Psoas muscle (tissue), 8 donors: Measurements from ENCODE around the gene ERFL. TPM values are rescaled to one million over a fixed set of nuclear protein-coding genes. Genes with fewer than 3 reads are reported as not detected.

Experiments
- ATAC-seq, 4 donors: fragments of 200-7000 bp; cut with Tn5 transposase; one replicate each; pipeline ENCODE4 v1.9.1; 2020; ENCODE audit warnings: moderate library complexity in 3 of 4, mild to moderate bottlenecking in 2 of 4
- DNase-seq, 2 donors: peaks; one replicate each; pipeline ENCODE4 v3.0.0-alpha.2; 2020
- H3K27ac ChIP-seq: fragments of 200-600 bp; one replicate; pipeline ENCODE4 v1.8.0; 2022
- H3K27me3 ChIP-seq, 3 donors: fragments of 200-600 bp in 1 of 3; one replicate each; pipeline versions ENCODE4 v1.6.1 to v1.8.0; 2013 to 2022; ENCODE audit warnings: low read length in 2 of 3, mild to moderate bottlenecking in 2 of 3, moderate library complexity in 1 of 3; ENCODE audit not compliant: insufficient read depth in 3 of 3
- H3K36me3 ChIP-seq, 2 donors: fragments of 200-600 bp in 1 of 2; one replicate each; pipeline versions ENCODE4 v1.6.1 to v1.8.0; 2013 to 2022; ENCODE audit warnings: low read depth in 1 of 2, mild to moderate bottlenecking in 1 of 2, moderate library complexity in 1 of 2; ENCODE audit not compliant: insufficient read depth in 1 of 2
- H3K4me1 ChIP-seq: fragments of 200-600 bp; one replicate; pipeline ENCODE4 v1.8.0; 2022
- H3K4me3 ChIP-seq: fragments of 200-600 bp; one replicate; pipeline ENCODE4 v1.8.0; 2022; ENCODE audit warnings: mild to moderate bottlenecking
- H3K9me3 ChIP-seq: fragments of 200-600 bp; one replicate; pipeline ENCODE4 v1.8.0; 2022
- WGBS, 3 donors: extraction: QIAGEN DNeasy Blood & Tissue Kit; methylation state at CpG; one replicate each; pipeline versions ENCODE4 v1.1.6 to v1.1.7; 2013; 5-methylcytosine and 5-hydroxymethylcytosine counted together
- intact Hi-C, 2 donors: fragments of 100-400 bp; cut with DNase I; formaldehyde crosslinking; loops; one replicate each; pipeline versions ENCODE4 v1.11.0 to v1.14.2; 2022
- polyA plus RNA-seq, 3 donors: library from polyadenylated mRNA; stranded (reverse); fragments of 200-250 nt; gene quantifications; one replicate each; pipeline ENCODE4 v1.2.3, GENCODE V29; 2013
- total RNA-seq, 4 donors: library from RNA; stranded (reverse); fragmentation: NEBNext Ultra II Directional in 2 of 4; extraction: Animal tissue kit (Norgen Biotek cat#: 25700) in 2 of 4; gene quantifications; one replicate each; pipeline versions ENCODE4 v1.2.1 to v1.2.4, GENCODE V29; 2021 to 2023
- TF ChIP-seq, protein P1 (sequence below): fragments of 200-600 bp; IDR thresholded peaks from one replicate; pipeline ENCODE4 v1.8.0; 2022; ENCODE audit warnings: antibody characterized with exemption
- donor health status: healthy with polysubstance abuse.
- donor health status: DM: no; HTN: no; CAD: no; lungs with moderate emphysema.
- donor health status: Bipolar disorder and iron deficiency.
- donor health status: healthy.
- donor health status: DM: yes; HTN: yes; CAD: no.
- donor health status: DM: no; HTN: no; CAD: no.
- donor health status: DM: no; HTN: no; CAD: no.
- donor health status: DM: yes; HTN: yes; CAD: no.

The ERFL gene
- total and polyA plus RNA-seq, 7 donors, result 0.03 TPM; not detected in 6

GRCh38 chr19:41923045-41923788 lies 5.0 kb downstream of the ERFL start:
- H3K4me3 ChIP-seq, result no peak overlapping the region
- no peaks in the 10 kb centered on the region for H3K9me3 ChIP-seq
- 23 to 28% (median 25%) methylated on average over 5 to 6 of the region's 6 CpGs for WGBS, 3 donors
- H3K4me1 ChIP-seq, result peaks cover under 1% of the 10 kb centered on the region
- TF ChIP-seq, protein P1, sequence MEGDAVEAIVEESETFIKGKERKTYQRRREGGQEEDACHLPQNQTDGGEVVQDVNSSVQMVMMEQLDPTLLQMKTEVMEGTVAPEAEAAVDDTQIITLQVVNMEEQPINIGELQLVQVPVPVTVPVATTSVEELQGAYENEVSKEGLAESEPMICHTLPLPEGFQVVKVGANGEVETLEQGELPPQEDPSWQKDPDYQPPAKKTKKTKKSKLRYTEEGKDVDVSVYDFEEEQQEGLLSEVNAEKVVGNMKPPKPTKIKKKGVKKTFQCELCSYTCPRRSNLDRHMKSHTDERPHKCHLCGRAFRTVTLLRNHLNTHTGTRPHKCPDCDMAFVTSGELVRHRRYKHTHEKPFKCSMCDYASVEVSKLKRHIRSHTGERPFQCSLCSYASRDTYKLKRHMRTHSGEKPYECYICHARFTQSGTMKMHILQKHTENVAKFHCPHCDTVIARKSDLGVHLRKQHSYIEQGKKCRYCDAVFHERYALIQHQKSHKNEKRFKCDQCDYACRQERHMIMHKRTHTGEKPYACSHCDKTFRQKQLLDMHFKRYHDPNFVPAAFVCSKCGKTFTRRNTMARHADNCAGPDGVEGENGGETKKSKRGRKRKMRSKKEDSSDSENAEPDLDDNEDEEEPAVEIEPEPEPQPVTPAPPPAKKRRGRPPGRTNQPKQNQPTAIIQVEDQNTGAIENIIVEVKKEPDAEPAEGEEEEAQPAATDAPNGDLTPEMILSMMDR, result no peak
- H3K27me3 ChIP-seq, result peaks cover 0 to 90% (median 47%) of the 10 kb centered on the region in 3 donors
- no peaks in the 10 kb centered on the region for H3K36me3 ChIP-seq
- ATAC-seq, result no peak
- H3K27ac ChIP-seq, result no peak overlapping the region
- no peak for DNase-seq
- intact Hi-C loops, result no loop called here

- H3K27me3 ChIP-seq, result peaks cover 0 to 89% (median 44%) of the 10 kb centered on the region in 3 donors
- H3K9me3 ChIP-seq, result no peaks in the 10 kb centered on the region
- no peak for ATAC-seq
- DNase-seq, result no peak
- H3K36me3 ChIP-seq, result no peaks in the 10 kb centered on the region
- TF ChIP-seq, protein P1, result no peak
- H3K27ac ChIP-seq, result no peak overlapping the region
- 4 to 5% (median 5%) methylated on average over 17 to 18 of the region's 18 CpGs for WGBS, 3 donors
- no peaks in the 10 kb centered on the region for H3K4me1 ChIP-seq
- H3K4me3 ChIP-seq, result no peak overlapping the region
- intact Hi-C loops, result no loop called here
Measured at GRCh38 chr19:41922585-41922984, 5.7 kb downstream of the ERFL start.

DNA sequence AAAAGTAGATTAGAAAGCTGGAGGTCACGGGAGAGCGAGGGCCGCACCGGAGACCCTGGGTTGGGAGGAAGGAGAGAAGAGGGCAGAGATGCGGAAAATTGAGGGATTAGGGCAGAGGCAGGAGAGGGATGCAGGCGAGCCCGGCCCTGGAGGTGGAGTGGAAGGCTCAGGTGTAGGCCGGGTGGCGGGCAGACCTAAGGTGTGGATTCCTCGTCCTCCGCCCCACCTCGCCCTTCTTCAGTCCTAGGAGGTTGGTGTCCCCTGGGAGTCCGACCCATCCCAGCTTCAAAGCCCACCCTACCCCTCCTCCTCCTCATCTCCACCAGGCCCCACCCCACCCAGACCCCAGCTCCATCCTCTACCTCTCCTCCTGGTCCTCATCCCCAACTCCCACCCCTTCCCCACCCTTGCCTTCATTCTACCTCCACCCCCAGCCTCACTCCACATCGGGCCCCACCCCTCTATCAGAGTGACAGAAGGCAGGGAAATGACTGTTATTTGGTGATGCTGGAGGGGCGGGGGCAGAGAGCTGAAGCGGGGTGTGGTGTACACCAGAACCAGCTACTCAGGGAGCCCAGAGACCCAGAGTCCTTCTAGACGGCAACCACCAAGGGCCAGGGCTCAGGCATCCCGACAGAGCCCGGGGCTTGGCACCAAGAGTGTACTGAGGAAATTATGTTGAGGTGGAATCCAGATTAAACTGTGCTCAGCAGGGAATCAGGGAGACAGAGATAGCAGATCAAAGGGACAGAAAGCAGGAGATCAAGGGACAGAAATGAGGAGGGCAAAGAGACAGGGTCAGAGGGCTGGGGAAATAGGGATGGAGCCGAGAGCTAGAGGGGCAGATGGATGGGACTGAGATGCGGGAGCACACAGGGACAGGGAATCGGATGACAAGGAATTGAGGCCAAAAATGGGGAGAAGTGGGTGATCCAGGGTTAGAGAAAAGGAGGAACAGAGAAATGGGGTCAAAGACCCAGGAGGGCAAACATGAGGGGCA lies 6.4 kb downstream of the ERFL start:
- WGBS, 3 donors, result 4 to 7% (median 5%) methylated on average over 16 to 22 of the region's 22 CpGs
- TF ChIP-seq, protein P1, result no peak
- Histone ChIP-seq H3K27me3 (peaks cover 0 to 88% (median 40%) of the 10 kb centered on the region in 3 donors), H3K36me3 (no peaks in the 10 kb centered on the region), H3K27ac (no peak overlapping the region), H3K9me3 (no peaks in the 10 kb centered on the region), H3K4me1 (no peaks in the 10 kb centered on the region), H3K4me3 (no peak overlapping the region)
- DNase-seq (peak in 1 of 2 donors; percentile 47), ATAC-seq (no peak)
- intact Hi-C loops, result no loop called here

DNA sequence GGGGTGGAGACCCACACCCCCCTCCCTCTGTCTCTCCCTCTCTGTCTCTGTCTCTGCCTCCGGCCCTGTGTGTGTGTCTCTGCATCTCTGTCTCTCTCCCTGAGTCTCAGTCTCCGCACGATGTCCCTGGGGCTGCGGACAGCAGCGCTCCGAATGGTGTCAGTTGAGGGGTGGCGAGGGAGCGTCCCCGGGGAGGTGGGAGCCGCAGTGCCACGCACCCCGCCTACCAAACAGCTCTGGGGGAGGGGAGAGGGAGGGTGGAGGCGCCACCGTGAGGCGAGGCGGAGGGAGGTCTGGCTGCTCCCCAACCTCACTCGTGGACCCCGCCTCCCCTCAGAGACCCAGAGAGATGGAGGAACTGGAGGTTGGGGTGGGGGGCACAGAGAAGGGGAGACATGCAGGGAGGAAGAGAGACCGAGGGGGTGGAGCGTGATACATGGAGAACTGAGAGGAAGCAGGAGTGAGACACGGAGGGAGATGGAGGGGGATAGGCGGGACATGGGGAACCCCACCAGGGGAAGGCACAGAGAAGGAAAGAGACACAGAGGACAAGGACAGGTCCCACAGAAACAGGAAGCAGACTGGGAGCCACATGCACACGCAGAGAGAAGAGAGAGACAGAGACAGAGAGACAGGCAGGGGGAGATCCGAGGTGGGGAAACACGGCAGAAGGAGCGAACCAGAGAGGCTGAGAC lies 7.2 kb downstream of the ERFL start:
- intact Hi-C loops, result no loop called here

More for the DNA sequence above, 7.2 kb downstream of the ERFL start:
- Histone ChIP-seq H3K27ac (no peak overlapping the region), H3K27me3 (peaks cover 0 to 87% (median 39%) of the 10 kb centered on the region in 3 donors), H3K36me3 (no peaks in the 10 kb centered on the region), H3K4me1 (no peaks in the 10 kb centered on the region), H3K4me3 (no peak overlapping the region), H3K9me3 (no peaks in the 10 kb centered on the region)
- ATAC-seq (no peak), DNase-seq (no peak)
- TF ChIP-seq, protein P1, result no peak
- WGBS, 3 donors, result 3 to 6% (median 3%) methylated on average over 26 of the region's 26 CpGs
